Pancreas (tissue), 10 donors: Measurements from ENCODE around the gene PRKCB. TPM values are rescaled to one million over a fixed set of nuclear protein-coding genes. Genes with fewer than 3 reads are reported as not detected.

Experiments
- ATAC-seq, 4 donors: fragments of 200-7000 bp; cut with Tn5 transposase; one replicate each; pipeline versions ENCODE4 v1.8.0 to v1.9.1; 2020; ENCODE audit warnings: mild to moderate bottlenecking in 4 of 4, moderate library complexity in 4 of 4
- DNase-seq, 6 donors: peaks; one replicate each; pipeline ENCODE4 v3.0.0-alpha.2; 2020
- FAIRE-seq: peaks from 2 replicates; lab custom pipeline; 2012; peaks lifted over from hg19 to GRCh38; lab: Jason Lieb, UNC
- H3K27ac ChIP-seq, 4 donors: fragments of 200-600 bp; sonication (generic); 1 replicate in 3 of 4; 2 replicates in 1 of 4; pipeline versions ENCODE4 v1.5.0 to v1.8.0; 2020
- H3K27me3 ChIP-seq, 4 donors: fragments of 200-600 bp; one replicate each; pipeline ENCODE4 v1.8.0; 2021
- H3K36me3 ChIP-seq, 3 donors: fragments of 200-600 bp; sonication (generic) in 1 of 3; one replicate each; pipeline versions ENCODE4 v1.5.0 to v1.8.0; 2020 to 2021
- H3K4me1 ChIP-seq, 3 donors: fragments of 200-600 bp; one replicate each; pipeline ENCODE4 v1.8.0; 2021
- H3K4me3 ChIP-seq, 4 donors: fragments of 200-600 bp; sonication (generic) in 2 of 4; one replicate each; pipeline versions ENCODE4 v1.5.0 to v1.8.0; 2020 to 2021
- H3K9me3 ChIP-seq, 4 donors: fragments of 200-600 bp; one replicate each; pipeline ENCODE4 v1.8.0; 2021
- WGBS, 2 donors: extraction: QIAGEN DNeasy Blood & Tissue Kit; methylation state at CpG; one replicate each; pipeline ENCODE4 v1.1.7; 2013; 5-methylcytosine and 5-hydroxymethylcytosine counted together
- intact Hi-C, 3 donors: fragments of 100-400 bp; cut with DNase I; formaldehyde crosslinking; loops; one replicate each; pipeline versions ENCODE4 v1.11.1 to v1.14.2; 2022
- polyA plus RNA-seq, 2 donors: library from polyadenylated mRNA; stranded (reverse); fragments of 200-250 nt; gene quantifications; one replicate each; pipeline ENCODE4 v1.2.3, GENCODE V29; 2013
- total RNA-seq, 6 donors: library from RNA; stranded (reverse); fragmentation: NEBNext Ultra II Directional in 4 of 6; extraction: Animal tissue kit (Norgen Biotek cat#: 25700) in 4 of 6; gene quantifications; one replicate each; pipeline versions ENCODE4 v1.2.1 to v1.2.4, GENCODE V29; 2021 to 2023
- TF ChIP-seq, protein P1 (sequence below), 4 donors: fragments of 200-600 bp; sonication (generic) in 3 of 4; IDR thresholded peaks; one replicate each; pipeline versions ENCODE4 v1.5.0 to v1.8.0; 2021; ENCODE audit warnings: antibody characterized with exemption in 4 of 4
- donor health status: healthy with polysubstance abuse.
- donor health status: DM: no; HTN: no; CAD: no; lungs with moderate emphysema.
- donor health status: DM: no; HTN: no; CAD: no.
- donor health status: control.
- donor health status: control.
- donor health status: Bipolar disorder and iron deficiency.
- donor health status: DM: yes; HTN: yes; CAD: no.
- donor health status: DM: no; HTN: no; CAD: no.
- donor health status: DM: no; HTN: no; CAD: no.
- donor health status: DM: yes; HTN: yes; CAD: no.

The PRKCB gene
- total and polyA plus RNA-seq, 8 donors = 0.19 to 4.3 (median 0.61) TPM

DNA sequence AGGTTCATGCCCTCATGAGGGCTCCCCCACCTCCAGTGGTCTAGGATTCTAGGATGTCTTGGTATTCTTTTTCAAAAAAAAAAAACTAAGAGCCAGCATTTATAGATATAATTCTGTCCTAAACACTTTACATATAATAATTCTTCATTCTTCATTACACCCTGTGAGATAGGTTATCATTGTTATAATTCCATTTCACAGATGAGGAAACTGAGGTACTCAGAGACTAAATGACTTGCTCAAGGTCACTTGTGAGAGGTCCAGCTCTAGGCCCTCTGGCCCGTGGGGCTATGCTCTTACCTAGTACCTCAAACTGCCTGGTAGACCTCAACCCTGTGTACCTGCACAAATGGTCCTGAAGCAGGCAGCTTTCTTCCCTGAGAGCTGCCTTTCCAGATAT is 172.2 kb downstream of the PRKCB start:
- WGBS, 2 donors = 10 to 38% methylated on average over 1 of the region's 1 CpG
- Histone ChIP-seq H3K9me3 (no peaks in the 10 kb centered on the region), H3K4me1 (no peaks in the 10 kb centered on the region), H3K4me3 (no peak overlapping the region), H3K27ac (no peak overlapping the region), H3K27me3 (peaks cover 0 to 3% (median 0%) of the 10 kb centered on the region in 4 donors), H3K36me3 (no peaks in the 10 kb centered on the region)
- ATAC-seq = no peak
- intact Hi-C loops = loop anchor here in 1 of 3 donors (10.0 kb wide), 1 partner anchor 203 kb away; no protein-coding TSS in a partner anchor
- TF ChIP-seq, protein P1, sequence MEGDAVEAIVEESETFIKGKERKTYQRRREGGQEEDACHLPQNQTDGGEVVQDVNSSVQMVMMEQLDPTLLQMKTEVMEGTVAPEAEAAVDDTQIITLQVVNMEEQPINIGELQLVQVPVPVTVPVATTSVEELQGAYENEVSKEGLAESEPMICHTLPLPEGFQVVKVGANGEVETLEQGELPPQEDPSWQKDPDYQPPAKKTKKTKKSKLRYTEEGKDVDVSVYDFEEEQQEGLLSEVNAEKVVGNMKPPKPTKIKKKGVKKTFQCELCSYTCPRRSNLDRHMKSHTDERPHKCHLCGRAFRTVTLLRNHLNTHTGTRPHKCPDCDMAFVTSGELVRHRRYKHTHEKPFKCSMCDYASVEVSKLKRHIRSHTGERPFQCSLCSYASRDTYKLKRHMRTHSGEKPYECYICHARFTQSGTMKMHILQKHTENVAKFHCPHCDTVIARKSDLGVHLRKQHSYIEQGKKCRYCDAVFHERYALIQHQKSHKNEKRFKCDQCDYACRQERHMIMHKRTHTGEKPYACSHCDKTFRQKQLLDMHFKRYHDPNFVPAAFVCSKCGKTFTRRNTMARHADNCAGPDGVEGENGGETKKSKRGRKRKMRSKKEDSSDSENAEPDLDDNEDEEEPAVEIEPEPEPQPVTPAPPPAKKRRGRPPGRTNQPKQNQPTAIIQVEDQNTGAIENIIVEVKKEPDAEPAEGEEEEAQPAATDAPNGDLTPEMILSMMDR (IDR thresholded peaks at IDR 0.05) = no peak
- no peak for DNase-seq
- FAIRE-seq = no peak

DNA sequence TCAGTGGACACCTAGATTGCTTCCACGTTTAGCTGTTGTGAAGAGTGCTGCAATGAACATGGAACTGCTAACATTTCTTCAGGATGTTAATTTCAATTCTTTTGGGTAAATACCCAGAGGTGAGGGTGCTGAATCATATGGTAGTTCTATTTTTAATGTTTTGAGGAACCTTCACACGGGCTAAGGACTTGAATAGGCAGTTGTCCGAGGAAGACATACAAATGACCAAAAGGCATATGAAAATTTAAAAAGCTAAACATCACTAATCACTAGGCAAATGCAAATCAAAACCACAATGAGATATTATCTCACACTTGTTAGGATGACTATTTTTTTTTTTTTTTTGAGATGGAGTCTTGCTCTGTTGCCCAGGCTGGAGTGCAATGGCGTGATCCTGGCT is 173.3 kb downstream of the PRKCB start:
- WGBS, 2 donors = 42 to 52% methylated on average over 4 of the region's 4 CpGs
- H3K4me1 ChIP-seq = no peaks in the 10 kb centered on the region
- DNase-seq (no peak), ATAC-seq (no peak), FAIRE-seq (no peak)
- no peak overlapping the region for H3K27ac ChIP-seq
- H3K4me3 ChIP-seq = no peak overlapping the region
- no peaks in the 10 kb centered on the region for H3K9me3 ChIP-seq
- H3K36me3 ChIP-seq = no peaks in the 10 kb centered on the region
- intact Hi-C loops = loop anchor here in 1 of 3 donors (10.0 kb wide), 1 partner anchor 204 kb away; no protein-coding TSS in a partner anchor
- H3K27me3 ChIP-seq = peaks cover 0 to 3% (median 0%) of the 10 kb centered on the region in 4 donors
- TF ChIP-seq, protein P1 (IDR thresholded peaks at IDR 0.05) = no peak

- Histone ChIP-seq H3K36me3 (no peaks in the 10 kb centered on the region), H3K4me3 (no peak overlapping the region), H3K9me3 (no peaks in the 10 kb centered on the region), H3K4me1 (no peaks in the 10 kb centered on the region), H3K27ac (no peak overlapping the region), H3K27me3 (peaks cover 0 to 3% (median 0%) of the 10 kb centered on the region in 4 donors)
- intact Hi-C loops = loop anchor here in 1 of 3 donors (10.0 kb wide), 1 partner anchor 205 kb away; no protein-coding TSS in a partner anchor
- ATAC-seq (no peak), DNase-seq (no peak), FAIRE-seq (no peak)
- WGBS, 2 donors = 59 to 63% methylated on average over 3 of the region's 3 CpGs
- TF ChIP-seq, protein P1 (IDR thresholded peaks at IDR 0.05) = no peak
Observed at GRCh38 chr16:24009955-24010354, 174.2 kb downstream of the PRKCB start.

GRCh38 chr16:24010440-24011089 is 174.8 kb downstream of the PRKCB start:
- FAIRE-seq (no peak), ATAC-seq (peak; percentile 55 to 87 (median 76)), DNase-seq (peak; percentile 43 to 78 (median 65))
- Histone ChIP-seq H3K36me3 (no peaks in the 10 kb centered on the region), H3K4me3 (no peak overlapping the region), H3K27ac (no peak overlapping the region), H3K4me1 (no peaks in the 10 kb centered on the region), H3K27me3 (peaks cover 0 to 3% (median 0%) of the 10 kb centered on the region in 4 donors), H3K9me3 (no peaks in the 10 kb centered on the region)
- WGBS, 2 donors = 44 to 45% methylated on average over 8 of the region's 8 CpGs
- intact Hi-C loops = no loop called here
- TF ChIP-seq, protein P1 (IDR thresholded peaks at IDR 0.05) = peak; percentile 49 to 68 (median 66)

DNA sequence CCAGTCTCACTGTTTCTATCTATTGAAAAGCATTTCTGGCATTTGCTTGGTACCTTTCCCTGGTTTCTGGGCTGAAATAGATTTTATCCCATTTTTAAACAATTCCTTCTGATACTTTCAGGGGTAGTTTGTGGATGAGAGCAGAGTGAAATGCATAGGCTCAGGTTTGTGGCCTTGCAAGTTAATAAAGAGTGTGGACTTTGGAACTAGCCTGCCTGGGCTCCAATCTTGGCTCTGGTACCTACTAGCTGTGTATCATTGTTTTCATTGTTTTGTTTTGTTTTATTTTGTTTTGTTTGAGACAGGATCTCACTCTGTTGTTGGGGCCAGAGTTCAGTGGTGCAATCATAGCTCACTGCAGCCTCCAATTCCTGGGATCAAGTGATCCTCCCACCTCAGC is 175.5 kb downstream of the PRKCB start:
- no peak for FAIRE-seq
- intact Hi-C loops = no loop called here
- DNase-seq = no peak
- no peak for ATAC-seq
- peaks cover 0 to 3% (median 0%) of the 10 kb centered on the region in 4 donors for H3K27me3 ChIP-seq
- H3K9me3 ChIP-seq = no peaks in the 10 kb centered on the region
- H3K4me1 ChIP-seq = no peaks in the 10 kb centered on the region
- no peak overlapping the region for H3K27ac ChIP-seq
- H3K4me3 ChIP-seq = no peak overlapping the region
- TF ChIP-seq, protein P1 (IDR thresholded peaks at IDR 0.05) = no peak
- H3K36me3 ChIP-seq = no peaks in the 10 kb centered on the region
